ENCODE data around the gene ITGA5.

Gene ITGA5

GRCh38 chr12:54439096-54439495 lies 20.0 kb upstream of the ITGA5 start:
- TF ChIP-seq L3MBTL2 (conservative IDR thresholded peaks at IDR 0.05), result no peak
- no peak for TF ChIP-seq SUZ12 (IDR thresholded peaks at IDR 0.05)
- TF ChIP-seq FOXM1 (IDR thresholded peaks at IDR 0.05; ENCODE audit: borderline replicate concordance), result no peak
- TF ChIP-seq CTBP1 (IDR thresholded peaks at IDR 0.05; ENCODE audit: borderline replicate concordance), result no peak
- no peak for TF ChIP-seq ARNT (IDR thresholded peaks at IDR 0.05)
- TF ChIP-seq PKNOX1 (IDR thresholded peaks at IDR 0.05), result no peak
- TF ChIP-seq NFRKB (IDR thresholded peaks at IDR 0.05), result no peak
- TF ChIP-seq BHLHE40 (IDR thresholded peaks at IDR 0.05; ENCODE audit: borderline replicate concordance), result no peak
- no peak for TF ChIP-seq LEF1 (IDR thresholded peaks at IDR 0.05; ENCODE audit: borderline replicate concordance)
- no peak for TF ChIP-seq SP1 (IDR thresholded peaks at IDR 0.05)
- TF ChIP-seq FOXA1 (IDR thresholded peaks at IDR 0.05), result no peak
- TF ChIP-seq HDGF (IDR thresholded peaks at IDR 0.05; ENCODE audit: borderline replicate concordance), result no peak
- POLR2A ChIA-PET, result interaction anchor here (1.2 to 2.8 kb wide), 3 partner anchors 21 to 59 kb away, joined by 3 to 11 read pairs (median 3); no protein-coding TSS in a partner anchor
- CTCF ChIA-PET, result interaction anchor here (0.5 to 6.2 kb wide), 17 partner anchors 9 to 59 kb away, joined by 3 to 121 read pairs (median 4); no protein-coding TSS in a partner anchor
- no peak for DNase-seq (ENCODE audit: extremely low spot score)

GRCh38 chr12:54438517-54438916 lies 19.5 kb upstream of the ITGA5 start:
- ChIA-PET CTCF (interaction anchor here (0.5 to 6.2 kb wide), 9 partner anchors 10 to 53 kb away, joined by 3 to 121 read pairs (median 8); no protein-coding TSS in a partner anchor), POLR2A (interaction anchor here (1.2 to 2.8 kb wide), 3 partner anchors 21 to 58 kb away, joined by 3 to 11 read pairs (median 3); no protein-coding TSS in a partner anchor)
- DNase-seq (ENCODE audit: extremely low spot score), result no peak
- no peak for TF ChIP-seq SP1 (IDR thresholded peaks at IDR 0.05)
- no peak for TF ChIP-seq FOXK2 (IDR thresholded peaks at IDR 0.05)
- TF ChIP-seq FOXA1 (IDR thresholded peaks at IDR 0.05), result no peak
- TF ChIP-seq SUZ12 (IDR thresholded peaks at IDR 0.05), result no peak
- TF ChIP-seq HDGF (IDR thresholded peaks at IDR 0.05; ENCODE audit: borderline replicate concordance), result no peak
- no peak for TF ChIP-seq ZNF384 (IDR thresholded peaks at IDR 0.05)
- TF ChIP-seq CTBP1 (IDR thresholded peaks at IDR 0.05; ENCODE audit: borderline replicate concordance), result no peak

- no peak for DNase-seq (ENCODE audit: extremely low spot score)
- TF ChIP-seq NFRKB (IDR thresholded peaks at IDR 0.05), result no peak
- no peak for TF ChIP-seq CTBP1 (IDR thresholded peaks at IDR 0.05; ENCODE audit: borderline replicate concordance)
- no peak for TF ChIP-seq L3MBTL2 (conservative IDR thresholded peaks at IDR 0.05)
- TF ChIP-seq FOXA1 (IDR thresholded peaks at IDR 0.05), result no peak
- no peak for TF ChIP-seq TARDBP (IDR thresholded peaks at IDR 0.05)
- TF ChIP-seq HDGF (IDR thresholded peaks at IDR 0.05; ENCODE audit: borderline replicate concordance), result no peak
- no peak for TF ChIP-seq ELF4 (IDR thresholded peaks at IDR 0.05)
- TF ChIP-seq LEF1 (IDR thresholded peaks at IDR 0.05; ENCODE audit: borderline replicate concordance), result no peak
- no peak for TF ChIP-seq PKNOX1 (IDR thresholded peaks at IDR 0.05)
- no peak for TF ChIP-seq FOXM1 (IDR thresholded peaks at IDR 0.05; ENCODE audit: borderline replicate concordance)
- TF ChIP-seq SP1 (IDR thresholded peaks at IDR 0.05), result no peak
- TF ChIP-seq BHLHE40 (IDR thresholded peaks at IDR 0.05; ENCODE audit: borderline replicate concordance), result no peak
- TF ChIP-seq FOXK2 (IDR thresholded peaks at IDR 0.05), result no peak
- TF ChIP-seq ZNF384 (IDR thresholded peaks at IDR 0.05), result no peak
- TF ChIP-seq ARNT (IDR thresholded peaks at IDR 0.05), result no peak
- POLR2A ChIA-PET, result interaction anchor here (2.8 kb wide), 1 partner anchor 38 kb away, joined by 11 read pairs; no protein-coding TSS in a partner anchor
- CTCF ChIA-PET, result interaction anchor here (2.8 to 6.2 kb wide), 3 partner anchors 10 to 38 kb away, joined by 18 to 121 read pairs (median 24); no protein-coding TSS in a partner anchor
Measured at GRCh38 chr12:54437697-54438096, 18.6 kb upstream of the ITGA5 start.

GRCh38 chr12:54437243-54437642 lies 18.2 kb upstream of the ITGA5 start:
- TF ChIP-seq CTBP1 (IDR thresholded peaks at IDR 0.05; ENCODE audit: borderline replicate concordance), result no peak
- no peak for TF ChIP-seq FOXA1 (IDR thresholded peaks at IDR 0.05)
- CTCF ChIA-PET, result interaction anchor here (6.2 kb wide), 1 partner anchor 38 kb away, joined by 121 read pairs; no protein-coding TSS in a partner anchor
- no peak for DNase-seq (ENCODE audit: extremely low spot score)
- POLR2A ChIA-PET, result no interaction called here

GRCh38 chr12:54432815-54433164 lies 13.7 kb upstream of the ITGA5 start:
- ChIA-PET POLR2A (interaction anchor here (0.9 to 2.1 kb wide), 2 partner anchors 15 to 18 kb away, joined by 4 to 8 read pairs; partner anchors contain the start of gene ITGA5), CTCF (interaction anchor here (1.1 to 4.4 kb wide), 5 partner anchors 10 to 53 kb away, joined by 3 to 41 read pairs (median 4); no protein-coding TSS in a partner anchor)
- no peak for TF ChIP-seq ELF4 (IDR thresholded peaks at IDR 0.05)
- no peak for TF ChIP-seq SUZ12 (IDR thresholded peaks at IDR 0.05)
- no peak for TF ChIP-seq BHLHE40 (IDR thresholded peaks at IDR 0.05; ENCODE audit: borderline replicate concordance)
- TF ChIP-seq NFRKB (IDR thresholded peaks at IDR 0.05), result no peak
- no peak for TF ChIP-seq ARNT (IDR thresholded peaks at IDR 0.05)
- TF ChIP-seq SP1 (IDR thresholded peaks at IDR 0.05), result no peak
- no peak for TF ChIP-seq LEF1 (IDR thresholded peaks at IDR 0.05; ENCODE audit: borderline replicate concordance)
- TF ChIP-seq HDGF (IDR thresholded peaks at IDR 0.05; ENCODE audit: borderline replicate concordance), result no peak
- no peak for TF ChIP-seq ZNF384 (IDR thresholded peaks at IDR 0.05)
- TF ChIP-seq PKNOX1 (IDR thresholded peaks at IDR 0.05), result no peak
- no peak for TF ChIP-seq TARDBP (IDR thresholded peaks at IDR 0.05)
- TF ChIP-seq L3MBTL2 (conservative IDR thresholded peaks at IDR 0.05), result no peak
- no peak for TF ChIP-seq FOXM1 (IDR thresholded peaks at IDR 0.05; ENCODE audit: borderline replicate concordance)
- TF ChIP-seq CTBP1 (IDR thresholded peaks at IDR 0.05; ENCODE audit: borderline replicate concordance), result no peak
- TF ChIP-seq FOXK2 (IDR thresholded peaks at IDR 0.05), result no peak
- TF ChIP-seq FOXA1 (IDR thresholded peaks at IDR 0.05), result no peak
- DNase-seq (ENCODE audit: extremely low spot score), result no peak

All from HEK293T (cell line).